Sciatic nerve (tissue), 2 donors: Measurements from ENCODE around the gene NFKBIL1. TPM values are rescaled to one million over a fixed set of nuclear protein-coding genes. Genes with fewer than 3 reads are reported as not detected.
"Not testable (repeated sequence)": the region's sequence is repeated elsewhere in the genome, so short reads cannot be mapped to it uniquely, and the experiment has no call there.

Experiments used
- ATAC-seq: fragments of 200-7000 bp; cut with Tn5 transposase; one replicate; pipeline ENCODE4 v1.9.1; 2020; ENCODE audit warnings: mild to moderate bottlenecking, moderate library complexity
- DNase-seq: peaks from one replicate; pipeline ENCODE4 v3.0.0-alpha.2; 2020; ENCODE audit warnings: low spot score
- intact Hi-C: fragments of 100-400 bp; cut with DNase I; formaldehyde crosslinking; loops from one replicate; pipeline ENCODE4 v1.14.2; 2022
- total RNA-seq: library from RNA; stranded (reverse); fragmentation: NEBNext Ultra II Directional; extraction: Animal tissue kit (Norgen Biotek cat#: 25700); gene quantifications from one replicate; pipeline ENCODE4 v1.2.1, GENCODE V29; 2021
- donor health status: DM: no; HTN: no; CAD: no.
- donor health status: DM: no; HTN: no; CAD: no.

The NFKBIL1 gene
- total RNA-seq, 1 donor from 2014 or later = 23.0 TPM

GRCh38 chr6:31532644-31533454, 14.6 kb upstream of the NFKBIL1 start:
- DNase-seq = no peak
- intact Hi-C loops = no loop called here
- no peak for ATAC-seq

DNA sequence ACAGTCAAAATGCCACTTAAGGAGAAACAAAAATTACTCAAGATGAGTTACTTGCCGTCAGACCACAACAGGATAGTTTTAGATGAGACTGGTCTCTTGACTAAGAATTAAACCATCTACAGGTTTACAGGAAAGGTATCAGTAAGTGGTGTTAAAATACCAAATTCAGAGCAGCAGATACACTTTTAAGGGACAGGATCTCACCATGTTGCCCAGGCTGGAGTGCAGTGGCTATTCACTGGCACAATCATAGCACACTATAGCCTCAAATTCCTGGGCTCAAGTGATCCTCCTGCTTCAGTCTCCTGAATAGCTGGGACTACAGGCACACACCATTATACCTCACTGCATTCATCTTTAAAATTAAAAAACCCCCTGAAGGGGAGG, 14.0 kb upstream of the NFKBIL1 start:
- intact Hi-C loops = no loop called here
- ATAC-seq (no peak), DNase-seq (no peak)

GRCh38 chr6:31534011-31534410, 13.4 kb upstream of the NFKBIL1 start:
- ATAC-seq = no peak
- no peak for DNase-seq
- intact Hi-C loops = no loop called here

- intact Hi-C loops = no loop called here
Measured at GRCh38 chr6:31534521-31535040, 12.8 kb upstream of the NFKBIL1 start.

GRCh38 chr6:31535538-31536324, 11.7 kb upstream of the NFKBIL1 start:
- DNase-seq (no peak), ATAC-seq (no peak)
- intact Hi-C loops = no loop called here

More at GRCh38 chr6:31534521-31535040, 12.8 kb upstream of the NFKBIL1 start:
- DNase-seq (no peak), ATAC-seq (no peak)

DNA sequence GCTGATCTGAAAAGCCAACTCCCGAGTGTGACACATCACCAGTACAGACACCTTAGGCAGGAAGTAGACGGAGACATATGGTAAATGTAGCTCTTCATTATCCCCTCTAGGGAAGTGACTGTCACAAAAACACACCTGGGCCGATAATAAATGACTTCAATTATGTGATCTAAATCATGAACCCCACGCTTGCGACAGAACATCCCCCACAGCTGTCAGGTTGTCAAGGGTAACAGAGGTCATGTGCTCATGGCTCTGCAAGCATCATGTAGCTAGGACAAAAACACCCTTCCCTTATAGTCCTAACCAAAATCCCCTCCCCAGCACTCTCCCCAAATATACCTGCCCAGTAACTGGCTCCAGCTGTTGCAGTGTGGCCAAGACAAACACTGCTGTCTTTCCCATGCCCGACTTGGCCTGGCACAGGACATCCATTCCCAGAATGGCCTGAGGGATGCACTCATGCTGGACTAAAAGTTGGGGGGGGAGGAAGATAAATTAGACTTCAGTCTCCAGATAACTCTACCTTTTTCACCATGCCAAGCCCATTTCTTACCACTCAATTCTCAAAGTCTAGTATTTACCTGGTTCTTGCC, 8.5 kb upstream of the NFKBIL1 start:
- no peak for ATAC-seq

GRCh38 chr6:31540640-31541039, 6.8 kb upstream of the NFKBIL1 start:
- no peak for ATAC-seq
- intact Hi-C loops = loop anchor here (10.0 kb wide), 1 partner anchor 294 kb away; no protein-coding TSS in a partner anchor
- no peak for DNase-seq

More for the DNA sequence above, 8.5 kb upstream of the NFKBIL1 start:
- intact Hi-C loops = no loop called here
- DNase-seq = no peak

GRCh38 chr6:31541059-31541657, 6.2 kb upstream of the NFKBIL1 start:
- peak; percentile 65 for DNase-seq
- peak; percentile 19 for ATAC-seq
- intact Hi-C loops = loop anchor here (10.0 kb wide), 1 partner anchor 294 kb away; no protein-coding TSS in a partner anchor

DNA sequence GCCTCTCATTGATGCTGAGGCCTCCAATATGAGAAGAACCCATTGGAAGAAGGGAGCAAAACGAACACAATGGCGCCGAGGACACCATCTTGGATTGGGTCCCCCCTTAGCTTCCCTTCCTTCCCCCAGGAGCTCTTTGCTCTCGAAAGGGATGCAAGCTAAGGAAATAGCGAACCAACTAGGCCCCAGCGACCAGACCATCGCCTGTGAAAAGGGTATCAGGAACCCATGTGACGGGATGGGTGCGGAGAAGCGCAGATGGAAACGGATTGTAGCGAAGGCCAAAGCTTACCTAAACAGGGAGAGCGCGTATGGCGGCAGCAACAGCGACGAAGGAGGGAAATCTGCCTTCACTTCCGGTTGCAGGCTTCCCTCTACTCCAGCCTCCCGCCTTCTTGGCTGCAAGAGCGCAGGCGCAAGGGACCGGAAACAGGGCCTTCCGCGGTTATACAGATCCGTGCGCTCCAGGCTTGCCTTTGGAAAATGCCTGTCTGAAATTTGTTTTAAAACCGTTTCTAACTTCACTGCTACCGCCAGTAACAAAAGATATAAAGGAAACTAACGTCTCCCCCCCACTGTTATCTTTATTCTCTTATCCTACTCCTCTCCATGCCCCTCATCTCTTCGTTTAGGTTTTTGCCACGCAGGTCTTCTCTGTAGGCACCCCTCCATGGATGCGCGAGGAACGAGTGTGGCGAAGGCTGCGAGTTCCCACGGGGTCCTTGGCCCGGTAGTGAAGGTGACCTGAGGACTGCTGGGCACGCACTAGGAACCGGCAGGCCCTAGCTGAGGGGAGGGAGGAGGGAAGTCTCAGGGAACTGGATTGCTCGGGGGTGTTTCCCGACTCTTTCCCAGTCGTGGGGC, 5.5 kb upstream of the NFKBIL1 start, which contains the start of gene DDX39B:
TSS of gene DDX39B (minus strand) at position 346 of the 864 bp plus-strand sequence. CDS start 1,471 bp downstream, outside the sequence.
- ATAC-seq (peak; percentile 97), DNase-seq (peak; percentile 97)
- intact Hi-C loops = loop anchor here (10.0 kb wide), 1 partner anchor 293 kb away; no protein-coding TSS in a partner anchor

GRCh38 chr6:31543639-31544038, 3.8 kb upstream of the NFKBIL1 start:
- ATAC-seq (no peak), DNase-seq (no peak)
- intact Hi-C loops = loop anchor here (10.0 kb wide), 1 partner anchor 291 kb away; no protein-coding TSS in a partner anchor

- DNase-seq (no peak), ATAC-seq (no peak)
- intact Hi-C loops = loop anchor here (10.0 kb wide), 1 partner anchor 290 kb away; no protein-coding TSS in a partner anchor
Measured at GRCh38 chr6:31544676-31545075, 2.7 kb upstream of the NFKBIL1 start.

DNA sequence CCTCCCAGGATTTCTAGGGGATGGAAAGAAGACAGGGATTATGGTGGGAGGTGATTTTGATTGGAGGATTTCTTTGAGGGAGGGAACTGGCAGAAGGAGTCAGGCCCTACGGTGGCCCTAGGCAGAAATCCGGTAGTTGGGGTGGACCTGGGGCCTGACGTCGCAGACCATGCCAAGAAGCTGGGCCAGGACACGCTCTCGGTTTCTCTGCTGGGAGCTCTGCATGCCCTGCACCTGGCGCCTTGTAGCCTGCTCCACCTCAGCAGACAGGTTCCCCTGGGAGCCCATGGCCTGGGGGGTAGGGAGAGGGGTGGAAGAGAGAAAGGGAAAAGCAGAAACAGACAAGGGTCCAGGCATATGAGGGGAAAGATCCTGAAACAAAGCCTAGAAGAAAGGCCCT, 2.1 kb upstream of the NFKBIL1 start:
- ATAC-seq (no peak), DNase-seq (no peak)
- intact Hi-C loops = loop anchor here (10.0 kb wide), 1 partner anchor 290 kb away; no protein-coding TSS in a partner anchor

GRCh38 chr6:31546339-31546957, 960 bp upstream of the NFKBIL1 start, which contains the start of gene ATP6V1G2:
TSS of gene ATP6V1G2 (minus strand) at chr6:31546608. CDS start at chr6:31546559, 49 bp downstream.
- intact Hi-C loops = loop anchor here (2.0 to 10.0 kb wide), 2 partner anchors 52 to 288 kb away; no protein-coding TSS in a partner anchor
- peak; percentile 91 for DNase-seq
- peak; percentile 83 for ATAC-seq

DNA sequence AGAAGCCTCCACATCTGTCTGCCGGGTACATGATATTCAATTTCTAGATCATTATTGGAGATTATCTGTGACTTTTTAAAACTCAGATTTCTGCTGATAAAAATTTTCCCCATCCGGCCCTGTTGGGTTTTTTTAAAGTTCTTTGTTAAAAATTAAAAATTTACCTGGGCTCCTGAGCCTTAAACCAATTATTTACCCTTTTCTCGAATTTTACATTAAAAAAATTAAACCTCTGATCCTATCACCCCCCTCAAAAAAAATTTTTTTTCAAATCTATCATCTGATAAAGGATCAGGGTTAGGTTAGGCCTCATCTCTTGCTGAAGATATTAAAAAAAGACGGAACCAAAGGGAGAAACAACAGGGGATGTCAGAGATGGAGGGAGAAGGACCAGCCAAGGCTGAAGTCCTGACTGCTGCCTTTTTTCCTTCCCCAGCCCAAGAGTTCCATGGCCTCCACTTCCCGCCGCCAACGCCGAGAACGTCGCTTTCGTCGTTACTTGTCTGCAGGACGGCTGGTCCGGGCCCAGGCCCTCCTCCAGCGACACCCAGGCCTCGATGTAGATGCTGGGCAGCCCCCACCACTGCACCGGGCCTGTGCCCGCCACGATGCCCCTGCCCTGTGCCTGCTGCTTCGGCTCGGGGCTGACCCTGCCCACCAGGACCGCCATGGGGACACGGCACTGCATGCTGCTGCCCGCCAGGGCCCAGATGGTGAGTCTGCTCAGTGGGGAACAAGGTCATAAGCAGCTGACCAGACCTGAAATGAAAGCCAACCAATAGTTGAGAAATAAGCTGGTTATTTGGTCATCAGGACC, 527 bp downstream of the NFKBIL1 start:
- peak; percentile 67 for DNase-seq
- intact Hi-C loops = loop anchor here (2.0 to 10.0 kb wide), 2 partner anchors 51 to 287 kb away; no protein-coding TSS in a partner anchor
- ATAC-seq = no peak

- DNase-seq (no peak), ATAC-seq (no peak)
- intact Hi-C loops = loop anchor here (10.0 kb wide), 1 partner anchor 286 kb away; no protein-coding TSS in a partner anchor
Measured at GRCh38 chr6:31548544-31548873, 1.1 kb downstream of the NFKBIL1 start.

GRCh38 chr6:31551371-31551770, 4.0 kb downstream of the NFKBIL1 start:
- ATAC-seq, intact Hi-C loops: not testable (repeated sequence)
- DNase-seq = peak; percentile 69
